HG02678 (cell line): ENCODE measurements around the gene ALKAL2.
"Not testable (repeated sequence)": the region's sequence is repeated elsewhere in the genome, so short reads cannot be mapped to it uniquely, and the experiment has no call there.

ENCODE experiments used
- ATAC-seq: cut with Tn5 transposase; IDR thresholded peaks from one replicate; pipeline ENCODE4 v1.9.1; 2021; ENCODE audit warnings: mild to moderate bottlenecking, moderate library complexity; ENCODE audit not compliant: unreplicated experiment

ALKAL2 gene, protein sequence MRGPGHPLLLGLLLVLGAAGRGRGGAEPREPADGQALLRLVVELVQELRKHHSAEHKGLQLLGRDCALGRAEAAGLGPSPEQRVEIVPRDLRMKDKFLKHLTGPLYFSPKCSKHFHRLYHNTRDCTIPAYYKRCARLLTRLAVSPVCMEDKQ

DNA sequence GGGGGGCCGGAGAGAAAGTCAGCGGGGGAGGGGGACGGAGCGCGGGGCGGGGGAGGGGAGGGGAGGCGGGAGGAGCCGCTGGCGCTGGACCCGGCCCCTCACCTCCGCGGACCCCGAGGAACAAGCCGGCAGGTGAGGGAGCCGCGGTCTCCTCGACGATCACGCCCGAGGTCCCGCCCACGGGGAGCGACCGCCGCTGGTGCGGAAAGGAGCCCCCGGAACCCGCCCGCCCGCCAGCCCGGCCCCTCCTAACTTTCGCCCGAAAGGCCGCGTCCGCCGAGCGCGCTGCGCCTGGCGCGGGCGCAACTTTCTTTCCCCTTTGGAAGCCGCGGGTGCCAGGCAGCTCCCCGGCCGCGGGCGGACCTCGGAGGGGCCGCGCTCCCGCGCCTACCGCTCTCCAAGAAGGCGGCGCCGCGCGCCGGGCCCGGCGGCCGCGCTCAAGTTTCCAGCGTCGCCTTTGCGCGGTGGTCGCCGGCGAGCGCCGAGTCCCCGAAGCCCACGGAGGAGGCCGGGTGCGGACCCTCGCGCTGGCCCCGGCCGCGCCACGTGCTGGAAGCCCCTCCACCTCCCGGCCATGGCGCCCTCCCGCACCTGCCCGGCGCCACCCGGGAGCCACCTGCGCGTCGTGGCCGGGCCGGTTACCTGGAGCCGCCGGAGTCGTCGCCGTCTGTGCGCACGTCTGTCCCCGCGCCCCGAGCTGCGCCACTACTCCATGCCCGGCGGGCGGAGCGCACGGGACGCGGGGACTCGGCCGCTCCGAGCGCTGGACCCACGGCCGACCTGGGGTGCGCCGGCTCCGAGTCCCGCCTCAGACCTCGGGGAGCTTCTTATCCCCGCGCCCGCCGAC lies at the start of gene ALKAL2:
TSS of gene ALKAL2 (minus strand) at position 181 of the 847 bp plus-strand sequence. CDS start 256 bp downstream, outside the sequence.
- ATAC-seq, result no peak

DNA sequence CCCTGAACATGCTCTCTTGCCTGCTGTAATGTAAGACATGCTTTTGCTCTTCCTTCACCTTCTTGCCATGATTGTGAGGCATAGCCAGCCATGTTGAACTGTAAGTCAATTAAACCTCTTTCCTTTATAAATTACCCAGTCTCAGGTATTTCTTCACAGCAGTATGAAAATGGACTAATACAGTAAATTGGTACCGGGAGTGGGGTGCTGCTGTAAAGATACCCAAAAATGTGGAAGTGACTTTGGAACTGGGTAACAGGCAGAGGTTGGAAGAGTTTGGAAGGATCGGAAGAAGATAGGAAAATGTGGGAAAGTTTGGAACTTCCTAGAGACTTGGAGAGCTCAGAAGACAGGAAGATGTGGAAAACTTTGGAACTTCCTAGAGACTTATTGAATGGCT lies 49.1 kb upstream of the ALKAL2 start:
- not testable (repeated sequence) for ATAC-seq

DNA sequence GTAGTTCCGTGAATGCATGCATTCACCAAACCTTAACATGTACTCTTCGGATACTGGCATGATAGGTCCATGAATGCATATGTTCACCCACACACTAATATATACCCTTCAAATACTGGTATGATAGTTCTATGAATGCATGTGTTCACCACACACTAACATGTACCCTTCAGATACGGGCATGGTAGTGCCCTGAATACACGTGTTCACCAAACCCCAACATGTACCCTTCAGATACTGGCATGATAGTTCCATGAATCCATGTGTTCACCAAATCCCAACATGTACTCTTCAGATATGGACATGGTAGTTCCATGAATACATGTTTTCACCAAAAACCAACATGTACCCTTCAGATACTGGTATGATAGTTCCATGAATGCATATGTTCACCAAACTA lies 48.5 kb upstream of the ALKAL2 start:
- ATAC-seq, result no peak

DNA sequence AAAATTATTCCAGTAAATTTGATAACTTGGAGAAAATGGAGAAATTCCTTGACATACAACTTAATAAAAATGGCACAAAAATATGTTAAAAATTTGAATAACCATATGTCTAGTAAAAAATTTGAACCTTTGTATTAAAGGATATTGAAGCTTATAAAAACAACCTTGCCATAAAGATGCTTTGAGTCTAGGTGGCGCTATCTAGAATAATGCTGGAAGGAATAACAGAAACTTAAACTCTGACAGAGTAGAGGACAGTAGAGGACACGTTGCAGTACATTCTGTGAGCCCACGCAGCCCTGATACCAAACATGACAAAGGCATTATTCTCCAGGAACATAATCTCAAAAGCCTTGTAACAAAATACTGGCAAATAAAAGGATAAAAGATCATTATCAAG lies 44.7 kb upstream of the ALKAL2 start:
- no peak for ATAC-seq

DNA sequence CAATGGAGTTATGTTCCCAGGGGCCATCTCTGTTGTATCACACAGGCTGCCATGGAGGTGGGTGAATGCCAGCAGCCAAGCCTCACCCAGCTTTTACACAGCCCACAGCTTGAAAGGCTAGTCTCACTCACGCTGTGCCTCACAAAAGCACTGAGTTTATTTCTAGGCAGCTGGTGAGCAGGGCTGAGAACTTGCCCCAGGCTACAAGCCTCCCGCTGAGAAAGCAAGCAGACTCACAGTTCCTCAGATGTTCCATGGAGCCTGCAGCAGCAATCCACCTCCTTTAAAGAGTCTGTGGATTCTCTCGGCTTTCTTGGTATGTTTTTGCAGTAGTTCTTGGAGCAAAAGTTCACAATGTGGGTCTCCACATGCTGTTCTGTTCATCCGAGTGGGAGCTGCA lies 40.9 kb upstream of the ALKAL2 start:
- no peak for ATAC-seq

DNA sequence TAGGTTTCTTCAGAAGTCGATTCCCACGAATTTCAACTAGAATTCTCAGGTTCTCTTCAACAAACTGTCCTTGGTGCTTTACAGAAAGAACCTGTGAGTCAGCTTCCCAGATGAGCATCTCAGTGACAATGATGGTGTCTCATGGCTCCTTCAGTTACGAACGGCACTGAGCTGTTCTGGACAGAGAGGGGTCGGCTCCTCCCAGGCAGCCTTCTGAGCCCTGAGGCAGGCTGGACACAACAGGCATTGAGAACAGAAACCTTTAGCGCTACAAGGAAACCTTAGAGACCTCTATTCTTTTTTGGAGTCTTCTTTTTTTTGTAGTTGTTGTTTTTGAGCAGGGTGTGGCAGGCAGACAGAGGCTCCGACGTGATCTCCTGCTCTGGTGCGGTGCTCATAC lies 35.1 kb upstream of the ALKAL2 start:
- no peak for ATAC-seq

DNA sequence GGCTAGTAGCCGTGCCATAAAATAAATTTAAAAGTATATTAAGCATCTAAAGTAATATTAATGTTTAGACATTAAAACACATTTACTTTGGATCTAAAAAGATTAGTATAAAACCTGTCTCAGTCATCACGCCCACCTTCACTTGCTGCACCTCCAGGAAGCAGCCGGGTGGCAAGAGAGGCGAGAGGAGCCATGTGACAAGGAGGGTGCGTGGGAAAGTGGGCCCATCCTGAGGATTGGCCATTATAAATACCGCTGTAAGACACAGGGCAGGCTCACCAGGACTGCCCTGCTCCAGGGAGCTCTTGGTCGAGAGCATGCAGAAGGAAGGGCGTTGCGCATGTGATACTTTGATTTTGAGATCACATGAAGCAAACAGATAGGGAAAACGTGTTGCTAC lies 34.4 kb upstream of the ALKAL2 start:
- ATAC-seq, result no peak

DNA sequence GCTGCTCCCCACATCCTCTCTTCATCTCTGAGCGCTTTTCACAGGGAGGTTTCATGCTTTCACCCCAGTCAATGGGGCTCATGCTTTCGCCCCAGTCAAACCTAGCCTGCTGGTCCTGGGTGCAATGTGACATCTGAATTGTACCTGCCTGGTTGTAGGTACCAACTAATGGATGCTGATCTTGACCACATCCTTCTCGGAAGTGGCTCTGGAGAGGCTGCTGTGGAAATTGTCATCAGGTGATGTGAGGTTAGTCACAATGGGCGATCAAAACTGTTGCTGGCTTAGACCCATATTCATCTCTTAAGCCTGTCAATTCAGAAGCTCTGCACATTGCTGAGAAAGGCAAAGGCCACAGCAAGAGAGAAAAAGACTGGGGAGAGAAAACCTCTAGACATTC lies 32.7 kb upstream of the ALKAL2 start:
- no peak for ATAC-seq

DNA sequence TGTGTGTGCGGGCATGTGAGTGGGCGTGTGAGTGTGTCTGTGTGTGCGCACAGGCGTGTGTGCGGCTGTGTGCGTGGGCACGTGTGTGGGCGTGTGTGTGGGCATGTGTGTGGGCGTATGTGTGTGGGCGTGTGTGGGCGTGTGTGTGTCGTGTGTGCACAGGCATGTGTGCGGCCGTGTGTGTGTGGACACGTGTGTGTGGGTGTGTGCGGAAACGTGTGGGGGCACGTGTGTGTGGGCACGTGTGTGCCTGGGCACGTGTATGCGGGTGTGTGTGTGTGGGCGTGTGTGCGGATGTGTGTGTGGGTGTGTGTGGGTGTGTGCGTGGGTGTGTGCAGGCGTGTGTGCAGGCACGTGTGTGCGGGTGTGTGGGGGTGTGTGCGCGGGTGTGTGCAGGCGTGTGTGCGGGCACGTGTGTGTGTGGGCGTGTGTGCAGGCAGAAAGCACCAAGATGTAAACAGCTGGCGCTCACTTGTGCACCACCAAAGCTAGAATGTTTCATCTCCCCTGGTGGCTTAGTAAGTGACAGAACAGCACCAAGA lies 31.2 kb upstream of the ALKAL2 start:
- ATAC-seq, result no peak

DNA sequence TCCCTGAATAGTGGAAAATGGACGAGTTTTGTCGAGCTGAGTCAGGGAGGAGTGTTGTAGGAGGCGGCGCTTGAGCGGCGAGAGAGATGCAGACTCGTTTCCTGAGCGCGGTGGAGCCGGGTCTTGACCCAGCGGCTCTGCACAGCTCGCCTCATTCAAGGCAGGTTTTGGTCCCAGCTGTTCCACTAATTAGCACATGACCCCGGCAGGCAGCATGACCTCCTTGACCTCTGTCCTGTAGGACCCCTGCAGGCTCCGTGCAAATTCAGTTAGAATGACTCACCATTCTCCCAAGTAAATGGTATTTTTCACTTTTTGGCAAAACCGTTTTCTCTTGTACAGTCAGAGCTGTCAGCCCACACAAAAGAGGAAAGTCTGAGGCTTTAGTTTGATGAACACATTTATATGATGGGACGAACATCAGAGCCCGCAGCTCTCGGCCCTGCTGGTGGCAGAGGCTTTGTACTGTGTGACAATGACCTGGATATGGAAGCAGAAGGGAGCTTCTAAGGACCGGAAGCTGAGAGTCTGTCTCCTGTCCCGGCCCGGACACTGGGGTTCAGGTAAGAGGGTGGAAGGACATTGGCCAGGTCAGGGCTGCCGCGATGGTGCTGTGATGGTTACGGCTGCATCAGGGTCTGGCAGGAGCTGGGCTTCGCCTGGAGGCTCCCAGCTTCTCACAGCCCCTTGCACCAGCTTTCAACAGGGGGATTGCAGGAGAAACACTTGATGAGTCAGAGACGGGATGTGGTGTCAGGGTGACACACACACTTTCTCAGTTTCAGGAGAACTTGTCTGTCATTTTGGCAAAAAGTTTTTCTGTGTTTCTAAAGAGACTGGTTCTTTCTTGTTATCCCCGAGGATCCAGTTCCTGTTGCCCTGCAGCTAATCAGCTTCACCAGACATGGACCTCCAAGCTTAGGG lies 29.9 kb upstream of the ALKAL2 start:
- ATAC-seq, result no peak

DNA sequence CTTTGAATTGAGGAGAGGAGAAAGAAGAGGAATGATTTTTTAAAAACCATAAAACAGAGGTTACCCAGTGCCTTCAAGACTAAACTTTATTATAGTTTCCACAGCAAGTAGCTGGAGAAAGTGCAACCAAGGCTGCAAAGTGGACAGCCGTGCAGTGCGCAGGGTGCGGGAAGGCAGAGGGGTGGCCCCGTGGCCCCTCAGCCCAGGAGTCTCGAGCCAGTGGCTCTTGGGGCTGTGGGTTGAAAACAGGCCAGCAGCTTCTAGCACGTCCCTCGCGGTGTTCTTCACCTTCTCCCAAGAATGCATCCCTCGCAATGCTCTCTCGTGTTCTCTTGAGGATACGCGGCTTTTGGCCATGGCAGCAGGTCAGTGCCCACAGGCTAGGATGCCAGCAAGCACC lies 28.5 kb upstream of the ALKAL2 start:
- ATAC-seq, result no peak

DNA sequence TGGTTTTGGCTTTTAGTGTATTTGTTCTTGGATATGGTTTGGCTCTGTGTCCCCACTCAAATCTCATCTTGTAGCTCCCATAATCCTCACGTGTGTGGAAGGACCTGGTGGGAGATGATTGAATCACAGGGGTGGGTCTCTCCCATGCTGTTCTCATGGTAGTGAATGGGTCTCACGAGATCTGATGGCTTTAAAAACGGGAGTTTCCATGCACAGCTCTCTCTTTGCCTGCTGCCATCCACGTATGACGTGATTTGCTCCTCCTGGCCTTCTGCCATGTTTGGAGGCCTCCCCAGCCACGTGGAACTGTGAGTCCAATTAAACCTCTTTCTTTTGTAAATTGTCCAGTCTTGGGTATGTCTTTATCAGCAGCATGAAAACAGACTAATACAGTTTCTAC lies 28.0 kb upstream of the ALKAL2 start:
- not testable (repeated sequence) for ATAC-seq

DNA sequence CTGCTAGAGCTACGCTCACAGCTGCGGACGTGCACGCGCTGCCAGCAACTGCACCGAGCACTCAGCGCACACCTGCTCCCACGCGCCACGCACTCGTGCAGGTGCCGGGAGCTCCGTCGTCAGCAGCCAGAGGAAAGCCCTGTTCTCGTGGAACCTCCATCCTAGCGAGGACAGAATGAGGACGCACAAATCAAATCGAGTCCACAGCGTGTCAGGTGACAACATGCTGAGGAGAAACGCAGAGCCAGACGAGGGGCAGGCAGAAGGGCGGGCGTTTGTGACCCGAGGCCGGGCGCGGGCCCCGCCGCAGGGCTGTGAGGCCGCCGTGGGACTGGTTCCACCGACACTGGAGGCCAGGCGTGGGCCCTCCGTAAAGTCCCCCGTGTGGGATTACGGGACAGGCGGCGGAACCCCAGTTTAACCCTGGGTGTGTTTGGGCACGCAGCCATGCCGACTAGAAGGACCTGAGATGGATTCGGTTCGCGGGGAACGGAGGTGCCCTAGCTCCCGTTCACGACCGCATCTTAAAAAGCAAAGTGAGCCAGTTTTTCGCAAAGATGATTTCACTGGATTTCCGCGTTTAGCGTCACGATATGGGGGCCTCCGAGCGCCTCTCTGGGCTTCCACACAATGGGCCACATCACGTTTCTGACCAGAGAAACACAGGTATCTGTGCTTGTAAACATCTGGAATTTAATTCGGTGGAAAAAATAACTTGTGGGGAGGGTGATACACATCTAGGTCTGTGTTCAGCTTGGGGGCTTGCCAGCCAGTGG lies 26.9 kb upstream of the ALKAL2 start:
- no peak for ATAC-seq

DNA sequence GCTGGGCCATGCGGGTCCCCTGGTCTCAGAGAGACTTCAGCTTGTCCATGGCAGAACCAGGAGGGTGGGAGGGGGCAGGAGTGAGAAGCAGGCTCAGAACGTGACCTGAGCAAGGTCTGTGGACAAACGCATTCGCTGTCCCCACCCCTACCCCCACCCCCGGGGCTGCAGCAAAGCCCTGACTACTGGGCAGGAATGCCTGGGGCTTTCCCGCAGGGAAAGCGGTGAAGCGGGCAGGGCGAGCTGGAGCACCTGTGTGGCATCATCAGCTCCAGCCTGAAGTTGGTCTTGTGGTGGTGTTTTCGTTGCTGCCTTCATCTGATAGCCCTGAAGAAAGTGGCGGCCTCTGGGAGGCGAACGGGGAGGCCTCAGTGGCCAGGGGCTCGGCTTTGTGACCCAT lies 26.1 kb upstream of the ALKAL2 start:
- no peak for ATAC-seq

DNA sequence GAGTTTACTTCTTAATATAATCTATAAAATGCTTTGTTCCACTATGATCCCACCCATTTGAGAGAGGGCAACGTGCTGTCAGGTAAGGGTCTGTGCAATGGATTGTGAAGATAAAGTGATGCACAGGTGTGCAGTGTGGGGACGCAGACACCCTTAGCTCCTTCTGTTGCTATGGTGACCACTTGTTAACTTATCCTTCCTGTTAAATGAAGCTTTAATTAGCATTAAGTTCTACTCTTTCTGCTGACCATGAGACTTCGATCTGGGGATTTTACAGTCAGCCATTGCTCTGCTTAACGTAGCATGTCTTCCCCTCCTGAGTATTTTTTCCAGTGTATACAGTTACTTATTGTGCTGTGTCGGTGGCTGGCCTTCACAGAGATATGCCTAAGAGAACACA lies 23.1 kb upstream of the ALKAL2 start:
- ATAC-seq, result no peak

DNA sequence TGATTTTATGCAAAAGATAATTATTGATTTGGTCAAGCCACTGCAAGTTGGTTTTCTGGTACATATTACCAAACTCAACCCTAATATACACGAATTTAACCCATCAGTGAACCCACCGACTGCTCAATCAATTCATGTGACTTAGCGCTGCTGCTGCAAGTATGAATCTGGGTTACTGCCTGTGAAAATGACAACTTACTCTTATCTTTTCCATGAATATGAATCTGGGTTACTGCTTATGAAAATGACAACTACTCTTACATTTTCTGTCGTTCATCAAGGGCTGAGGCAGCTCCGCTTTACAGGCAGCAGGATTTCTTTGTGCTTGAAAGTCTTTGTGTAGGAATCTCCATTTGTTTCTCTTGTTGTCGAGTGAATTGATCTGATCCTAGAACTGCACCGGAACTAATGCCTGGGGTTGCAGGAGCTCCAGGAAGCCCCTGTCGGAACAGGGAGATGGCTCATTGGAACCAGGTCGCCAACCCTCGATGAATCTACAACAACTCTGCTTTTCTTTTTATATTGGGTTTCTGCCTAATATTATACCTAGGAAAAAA lies 22.1 kb upstream of the ALKAL2 start:
- ATAC-seq, result no peak

DNA sequence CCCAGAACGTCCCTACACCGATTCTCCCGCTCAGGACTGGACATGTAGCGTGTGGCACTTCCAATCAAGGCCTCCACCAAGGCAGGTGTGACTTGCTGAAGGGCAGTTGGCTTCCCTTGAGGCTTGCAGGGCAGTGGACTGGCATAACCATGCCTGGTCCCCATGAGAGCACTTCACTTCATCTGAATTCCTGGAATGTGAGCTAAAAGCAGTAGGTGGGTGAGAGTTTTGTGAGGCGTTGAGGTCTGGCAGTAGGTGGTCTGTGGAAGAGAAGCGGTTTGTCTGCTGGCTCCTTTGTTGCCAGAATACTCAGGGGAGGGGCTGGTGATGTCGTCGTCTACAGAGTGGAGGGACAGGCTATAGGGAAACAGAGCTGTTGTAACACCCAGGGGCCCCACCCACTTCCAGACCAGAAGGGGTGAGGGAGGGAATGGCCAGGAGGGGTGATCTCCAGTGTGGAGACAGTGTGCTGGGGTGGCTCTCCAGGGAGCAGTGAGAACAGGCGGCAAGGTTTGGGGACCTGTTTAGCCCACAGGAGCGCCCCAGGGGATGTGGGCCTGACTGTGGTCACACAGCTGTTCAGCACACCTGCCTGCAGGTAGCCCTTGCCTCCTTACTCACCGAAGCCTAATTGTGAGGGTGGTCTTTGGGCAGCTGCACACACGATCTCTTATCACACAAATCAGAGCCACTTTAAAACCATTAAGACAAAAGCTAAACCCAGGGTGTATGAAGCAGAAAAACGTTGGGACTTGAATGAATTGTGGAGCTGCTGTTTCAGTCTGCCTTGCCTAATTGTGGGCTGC lies 21.5 kb upstream of the ALKAL2 start:
- ATAC-seq, result no peak

DNA sequence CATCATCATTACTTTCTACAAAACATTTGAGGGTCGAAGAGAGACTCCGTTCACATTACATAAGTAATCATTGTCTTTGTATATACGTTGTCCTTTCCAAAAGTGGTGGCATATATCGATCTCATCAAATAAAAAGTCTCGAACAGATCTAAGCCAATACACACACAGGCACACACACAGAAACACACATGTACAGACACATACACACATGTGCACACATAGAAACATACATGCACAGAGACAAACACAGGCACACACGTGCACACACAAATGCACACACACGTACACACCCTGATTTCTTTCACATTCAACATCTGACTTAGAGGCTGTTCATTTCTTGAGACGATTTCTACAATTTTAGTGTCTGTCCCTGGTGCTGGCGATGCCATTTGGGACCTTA lies 17.5 kb upstream of the ALKAL2 start:
- ATAC-seq, result no peak

DNA sequence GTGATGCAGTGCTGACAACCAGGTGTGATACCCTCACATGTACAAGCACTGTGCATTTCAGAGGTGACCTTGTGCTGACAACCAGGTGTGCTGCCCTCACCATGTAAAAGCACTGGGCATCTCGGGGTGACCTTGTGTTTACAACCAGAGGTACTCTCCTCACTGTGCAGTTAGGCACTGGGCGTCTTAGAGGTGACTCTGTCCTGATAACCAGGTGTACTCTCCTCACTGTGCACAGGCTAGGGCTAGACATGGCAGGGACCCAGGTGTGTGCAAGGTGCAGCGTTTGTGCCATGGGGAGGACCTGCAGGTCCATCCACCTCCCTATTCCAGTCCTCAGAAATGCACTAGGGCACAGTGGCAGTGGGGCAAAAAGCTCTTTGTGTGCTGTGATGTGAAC lies 8.5 kb upstream of the ALKAL2 start:
- no peak for ATAC-seq
